ENCODE data around the gene ANKRD10. TPM values are rescaled to one million over a fixed set of nuclear protein-coding genes. Genes with fewer than 3 reads are reported as not detected.

ANKRD10 gene
- total RNA-seq, 1 experiment from 2014 or later, result 159 TPM

- Histone ChIP-seq H4K91ac (ENCODE audit: insufficient read length, low read depth, low read length) (no peak overlapping the region), H3K27me3 (ENCODE audit: insufficient read depth, low read length) (no peaks in the 10 kb centered on the region), H4K8ac (replicated peaks; ENCODE audit: insufficient read length, low read depth, low read length) (no peak overlapping the region), H3K79me2 (ENCODE audit: insufficient read depth, low read length) (no peaks in the 10 kb centered on the region), H2AK5ac (ENCODE audit: insufficient read length, low read length) (no peak overlapping the region), H3T11ph (ENCODE audit: low read length) (no peak overlapping the region), H2BK5ac (ENCODE audit: insufficient read length, low read length) (no peak overlapping the region), H3K23ac (ENCODE audit: insufficient read length, low read depth, low read length) (no peak overlapping the region), H4K20me1 (ENCODE audit: control insufficient read depth, insufficient read depth, insufficient read length) (no peaks in the 10 kb centered on the region), H3K23me2 (ENCODE audit: insufficient read length, low read depth, low read length, poor library complexity, severe bottlenecking) (no peaks in the 10 kb centered on the region), H2BK12ac (ENCODE audit: insufficient read length, low read depth, low read length) (no peak overlapping the region), H2BK20ac (ENCODE audit: low read depth, low read length, poor library complexity, severe bottlenecking) (no peak overlapping the region), H3K79me1 (ENCODE audit: insufficient read depth, low read depth, low read length, poor library complexity, severe bottlenecking) (no peaks in the 10 kb centered on the region), H3K18ac (ENCODE audit: insufficient read length, low read depth, low read length) (no peak overlapping the region), H3K56ac (ENCODE audit: insufficient read length, low read depth, low read length) (no peak overlapping the region), H3K14ac (ENCODE audit: insufficient read depth, low read length) (no peak overlapping the region), H2BK15ac (ENCODE audit: low read depth, low read length) (no peak overlapping the region), H3K4me1 (ENCODE audit: insufficient read depth, low read length) (0 out of 2 replicates have a peak, but pooled peaks cover 2% of the 10 kb centered on the region), H2BK120ac (ENCODE audit: low read depth, low read length, poor library complexity, severe bottlenecking) (no peak overlapping the region), H3K27ac (ENCODE audit: insufficient read length, low read depth, low read length) (no peak overlapping the region), H3K9ac (ENCODE audit: extremely low read depth, insufficient read length, low read length) (no peak overlapping the region), H4K5ac (ENCODE audit: insufficient read length, low read depth, low read length) (no peak overlapping the region), H3K4me2 (ENCODE audit: insufficient read depth, insufficient read length, low read length) (no peak overlapping the region), H2AFZ (ENCODE audit: low read length) (no peak overlapping the region), H3K9me3 (ENCODE audit: control insufficient read depth, low read depth, low read length) (no peaks in the 10 kb centered on the region), H3K4ac (ENCODE audit: low read depth, low read length) (no peak overlapping the region)
- Mint-ChIP-seq H3K36me3 (ENCODE audit: insufficient read depth in 1 of 3, low read depth in 3 of 3) (peaks cover 0 to 3% (median 0%) of the 10 kb centered on the region in 3 experiments; a peak in 2 of 7 replicates), H3K4me1 (peaks cover 23 to 24% of the 10 kb centered on the region in 2 experiments), H3K27ac (peak overlapping the region in 1 of 3 experiments; percentile 5; a peak in 1 of 7 replicates), H3K27me3 (ENCODE audit: low read depth) (no peaks in the 10 kb centered on the region), H3K4me3 (no peak overlapping the region), H3K9me3 (no peaks in the 10 kb centered on the region; a peak in 1 of 5 replicates)
- WGBS (ENCODE audit: extremely low coverage, insufficient read length, low lambda C conversion rate), result no CpG with 5 or more reads among the region's 13 CpGs
- no peak for DNase-seq
- TF ChIP-seq, protein P1, sequence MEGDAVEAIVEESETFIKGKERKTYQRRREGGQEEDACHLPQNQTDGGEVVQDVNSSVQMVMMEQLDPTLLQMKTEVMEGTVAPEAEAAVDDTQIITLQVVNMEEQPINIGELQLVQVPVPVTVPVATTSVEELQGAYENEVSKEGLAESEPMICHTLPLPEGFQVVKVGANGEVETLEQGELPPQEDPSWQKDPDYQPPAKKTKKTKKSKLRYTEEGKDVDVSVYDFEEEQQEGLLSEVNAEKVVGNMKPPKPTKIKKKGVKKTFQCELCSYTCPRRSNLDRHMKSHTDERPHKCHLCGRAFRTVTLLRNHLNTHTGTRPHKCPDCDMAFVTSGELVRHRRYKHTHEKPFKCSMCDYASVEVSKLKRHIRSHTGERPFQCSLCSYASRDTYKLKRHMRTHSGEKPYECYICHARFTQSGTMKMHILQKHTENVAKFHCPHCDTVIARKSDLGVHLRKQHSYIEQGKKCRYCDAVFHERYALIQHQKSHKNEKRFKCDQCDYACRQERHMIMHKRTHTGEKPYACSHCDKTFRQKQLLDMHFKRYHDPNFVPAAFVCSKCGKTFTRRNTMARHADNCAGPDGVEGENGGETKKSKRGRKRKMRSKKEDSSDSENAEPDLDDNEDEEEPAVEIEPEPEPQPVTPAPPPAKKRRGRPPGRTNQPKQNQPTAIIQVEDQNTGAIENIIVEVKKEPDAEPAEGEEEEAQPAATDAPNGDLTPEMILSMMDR (conservative IDR thresholded peaks at IDR 0.05), result no peak
These were observed 32.8 kb downstream of the ANKRD10 start for GRCh38 chr13:110881839-110882627.
